ENCODE data around the gene AAK1.
"Not testable (repeated sequence)": the region's sequence is repeated elsewhere in the genome, so short reads cannot be mapped to it uniquely, and the experiment has no call there.

AAK1 gene

GRCh38 chr2:69553991-69554390, 89.5 kb downstream of the AAK1 start:
- TF ChIP-seq CTCF (IDR thresholded peaks at IDR 0.05; ENCODE audit: low read depth, low read length, missing control alignments), result no peak
- no peak for DNase-seq (ENCODE audit: extremely low read depth, low read depth)
- H3K4me3 ChIP-seq (replicated peaks; ENCODE audit: low read depth, low read length), result no peak overlapping the region

GRCh38 chr2:69550511-69550910, 93.0 kb downstream of the AAK1 start:
- not testable (repeated sequence) for DNase-seq (ENCODE audit: extremely low read depth, low read depth); H3K4me3 ChIP-seq (replicated peaks; ENCODE audit: low read depth, low read length)

GRCh38 chr2:69549421-69549820, 94.1 kb downstream of the AAK1 start:
- TF ChIP-seq CTCF (IDR thresholded peaks at IDR 0.05; ENCODE audit: low read depth, low read length, missing control alignments), result no peak
- DNase-seq (ENCODE audit: extremely low read depth, low read depth), result no peak
- no peak overlapping the region for H3K4me3 ChIP-seq (replicated peaks; ENCODE audit: low read depth, low read length)

- H3K4me3 ChIP-seq (replicated peaks; ENCODE audit: low read depth, low read length), result no peak overlapping the region
- no peak for TF ChIP-seq CTCF (IDR thresholded peaks at IDR 0.05; ENCODE audit: low read depth, low read length, missing control alignments)
Observed at GRCh38 chr2:69547984-69548715, 95.4 kb downstream of the AAK1 start.

GRCh38 chr2:69546646-69547045, 96.9 kb downstream of the AAK1 start:
- no peak overlapping the region for H3K4me3 ChIP-seq (replicated peaks; ENCODE audit: low read depth, low read length)
- TF ChIP-seq CTCF (IDR thresholded peaks at IDR 0.05; ENCODE audit: low read depth, low read length, missing control alignments), result no peak
- no peak for DNase-seq (ENCODE audit: extremely low read depth, low read depth)

More at GRCh38 chr2:69547984-69548715, 95.4 kb downstream of the AAK1 start:
- DNase-seq (ENCODE audit: extremely low read depth, low read depth), result no peak

- no peak for DNase-seq (ENCODE audit: extremely low read depth, low read depth)
- TF ChIP-seq CTCF (IDR thresholded peaks at IDR 0.05; ENCODE audit: low read depth, low read length, missing control alignments), result no peak
- no peak overlapping the region for H3K4me3 ChIP-seq (replicated peaks; ENCODE audit: low read depth, low read length)
Observed at GRCh38 chr2:69545477-69545932, 98.0 kb downstream of the AAK1 start.

- no peak for TF ChIP-seq CTCF (IDR thresholded peaks at IDR 0.05; ENCODE audit: low read depth, low read length, missing control alignments)
- H3K4me3 ChIP-seq (replicated peaks; ENCODE audit: low read depth, low read length), result no peak overlapping the region
- DNase-seq (ENCODE audit: extremely low read depth, low read depth), result no peak
Observed at GRCh38 chr2:69544951-69545350, 98.6 kb downstream of the AAK1 start.

All from HFF-Myc (cell line).